GM12878 (cell line): ENCODE data around the gene CCDC88A.

ENCODE experiments used
- ATF2 ChIP-seq: IDR thresholded peaks from 2 replicates; pipeline ENCODE4 v1.6.1; 2012; ENCODE audit warnings: low read length, inconsistent platforms
- CEBPB ChIP-seq, 2 experiments: fragments of 150-350 bp in 1 of 2; IDR thresholded peaks; 2 replicates each; pipeline ENCODE4 v1.6.1; 2012 to 2014; ENCODE audit warnings: low read depth in 2 of 2, low read length in 2 of 2, borderline replicate concordance in 1 of 2, inconsistent platforms in 1 of 2
- CREB1 ChIP-seq: IDR thresholded peaks from 2 replicates; pipeline ENCODE4 v1.6.1; 2012; ENCODE audit warnings: low read depth, mild to moderate bottlenecking, inconsistent platforms
- CTCF ChIP-seq, 3 experiments: IDR thresholded peaks in 2 of 3; conservative IDR thresholded peaks in 1 of 3; 2 replicates each; pipeline ENCODE4 v1.5.1; 2011; ENCODE audit warnings: low read depth in 3 of 3, low read length in 3 of 3, mild to moderate bottlenecking in 3 of 3, control low read depth in 2 of 3, moderate library complexity in 2 of 3, inconsistent platforms in 1 of 3, mixed read lengths in 1 of 3; ENCODE audit not compliant: control insufficient read depth in 2 of 3, insufficient read depth in 1 of 3; ENCODE audit errors: extremely low read depth in 1 of 3
- EZH2 ChIP-seq: IDR thresholded peaks from 2 replicates; pipeline ENCODE4 v1.6.1; 2012; ENCODE audit warnings: low read depth, mild to moderate bottlenecking, control low read depth, inconsistent platforms, low read length, borderline replicate concordance; ENCODE audit not compliant: control insufficient read depth
- IKZF2 ChIP-seq, 2 experiments: fragments of 450-650 bp; IDR thresholded peaks; 2 replicates each; pipeline ENCODE4 v1.6.1; 2017; ENCODE audit warnings: mild to moderate bottlenecking in 2 of 2, moderate library complexity in 2 of 2
- KAT2A ChIP-seq: conservative IDR thresholded peaks from 2 replicates; pipeline ENCODE4 v1.6.1; 2011; ENCODE audit warnings: low read depth, low read length; ENCODE audit not compliant: control insufficient read depth
- POLR2A ChIP-seq: IDR thresholded peaks from 2 replicates; pipeline ENCODE4 v1.6.1; 2011; ENCODE audit warnings: low read depth, mild to moderate bottlenecking, low read length
- POLR2AphosphoS5 ChIP-seq: IDR thresholded peaks from 2 replicates; pipeline ENCODE4 v1.6.1; 2011; ENCODE audit warnings: mild to moderate bottlenecking, low read length, inconsistent platforms
- RCOR1 ChIP-seq: conservative IDR thresholded peaks from 2 replicates; pipeline ENCODE4 v1.6.1; 2012; ENCODE audit warnings: low read depth, low read length, improper control_type of control experiment
- SPI1 ChIP-seq: IDR thresholded peaks from 2 replicates; pipeline ENCODE4 v1.6.1; 2011; ENCODE audit warnings: low read depth, mild to moderate bottlenecking, low read length, moderate library complexity, borderline replicate concordance; ENCODE audit not compliant: insufficient read depth
- SREBF2 ChIP-seq: IDR thresholded peaks from 2 replicates; pipeline ENCODE4 v1.6.1; 2012; ENCODE audit warnings: mild to moderate bottlenecking, low read length
- ZNF687 ChIP-seq: fragments of 450-650 bp; IDR thresholded peaks from 2 replicates; pipeline ENCODE4 v1.6.1; 2017; ENCODE audit warnings: mild to moderate bottlenecking, moderate library complexity

GRCh38 chr2:55363636-55364035 is 56.0 kb downstream of the CCDC88A start:
- no peak for TF ChIP-seq EZH2
- no peak for TF ChIP-seq CTCF (IDR thresholded peaks at IDR 0.05 in 2 of 3, conservative IDR thresholded peaks at IDR 0.05 in 1 of 3; ENCODE audit: control insufficient read depth in 2 of 3, extremely low read depth in 1 of 3, insufficient read depth in 1 of 3, low read depth in 3 of 3, low read length in 3 of 3)
- TF ChIP-seq KAT2A = no peak
- no peak for TF ChIP-seq ATF2
- TF ChIP-seq POLR2AphosphoS5 = no peak
- no peak for TF ChIP-seq CEBPB (IDR thresholded peaks at IDR 0.05; ENCODE audit: borderline replicate concordance in 1 of 2, low read depth in 2 of 2, low read length in 2 of 2)
- TF ChIP-seq ZNF687 = no peak
- TF ChIP-seq CREB1 = no peak
- TF ChIP-seq SREBF2 = no peak
- TF ChIP-seq RCOR1 = no peak
- no peak for TF ChIP-seq POLR2A
- no peak for TF ChIP-seq SPI1
- TF ChIP-seq IKZF2 (IDR thresholded peaks at IDR 0.05) = no peak
